ENCODE results near the gene SRXN1.

- TF ChIP-seq CTCF (IDR thresholded peaks at IDR 0.05), result no peak
- no peak for TF ChIP-seq POLR2A (IDR thresholded peaks at IDR 0.05)
Observed at GRCh38 chr20:655726-656624, 3.0 kb upstream of the SRXN1 start.
